ENCODE results near the gene POLR2J2.
"Not testable (repeated sequence)": the region's sequence is repeated elsewhere in the genome, so short reads cannot be mapped to it uniquely, and the experiment has no call there.

- not testable (repeated sequence) for TF ChIP-seq CTCF, POLR2A (IDR thresholded peaks at IDR 0.05)
Observed at GRCh38 chr7:102634299-102634698, 37.2 kb downstream of the POLR2J2 start.

Measured in esophagus squamous epithelium (tissue), 4 donors.